Measurements from ENCODE around the gene IGHMBP2.

Gene IGHMBP2

GRCh38 chr11:68890490-68891231, 13.0 kb upstream of the IGHMBP2 start:
- FAIRE-seq: no peak

- FAIRE-seq: no peak
Measured at GRCh38 chr11:68891351-68891948, 12.2 kb upstream of the IGHMBP2 start.

- no peak for FAIRE-seq
Measured at GRCh38 chr11:68892576-68892975, 11.1 kb upstream of the IGHMBP2 start.

- no peak for FAIRE-seq
Measured at GRCh38 chr11:68893282-68893681, 10.4 kb upstream of the IGHMBP2 start.

- FAIRE-seq: no peak
Measured at GRCh38 chr11:68896171-68896959, 7.3 kb upstream of the IGHMBP2 start.

- no peak for FAIRE-seq
Measured at GRCh38 chr11:68897441-68897840, 6.2 kb upstream of the IGHMBP2 start.

GRCh38 chr11:68900835-68901381, 2.8 kb upstream of the IGHMBP2 start:
- FAIRE-seq: no peak

- FAIRE-seq: no peak
Measured at GRCh38 chr11:68904248-68904847, 657 bp downstream of the IGHMBP2 start.

- no peak for FAIRE-seq
Measured at GRCh38 chr11:68905421-68906360, 2.0 kb downstream of the IGHMBP2 start.

- FAIRE-seq: no peak
Measured at GRCh38 chr11:68908273-68908672, 4.6 kb downstream of the IGHMBP2 start.

- no peak for FAIRE-seq
Measured at GRCh38 chr11:68910965-68911364, 7.3 kb downstream of the IGHMBP2 start.

GRCh38 chr11:68911731-68912130, 8.0 kb downstream of the IGHMBP2 start:
- FAIRE-seq: no peak

GRCh38 chr11:68912254-68912653, 8.6 kb downstream of the IGHMBP2 start:
- no peak for FAIRE-seq

GRCh38 chr11:68913188-68913587, 9.5 kb downstream of the IGHMBP2 start:
- no peak for FAIRE-seq

GRCh38 chr11:68914761-68915160, 11.1 kb downstream of the IGHMBP2 start:
- FAIRE-seq: no peak

- FAIRE-seq: no peak
Measured at GRCh38 chr11:68916439-68916838, 12.7 kb downstream of the IGHMBP2 start.

GRCh38 chr11:68923614-68924013, 19.9 kb downstream of the IGHMBP2 start:
- no peak for FAIRE-seq

- no peak for FAIRE-seq
Measured at GRCh38 chr11:68924073-68924925, 20.6 kb downstream of the IGHMBP2 start.

GRCh38 chr11:68925611-68926010, 21.9 kb downstream of the IGHMBP2 start:
- no peak for FAIRE-seq

GRCh38 chr11:68927280-68928135, 23.8 kb downstream of the IGHMBP2 start:
- no peak for FAIRE-seq
